Activated T-cell treated with anti-CD3 and anti-CD28 coated beads, Interleukin-2, amount 50 U/mL, for 4 hours (primary cell): ENCODE results near the gene MED27. TPM values are rescaled to one million over a fixed set of nuclear protein-coding genes. Genes with fewer than 3 reads are reported as not detected.

Experiments used
- total RNA-seq, 3 donors: library from RNA; stranded (reverse); gene quantifications; one replicate each; pipeline ENCODE4 v1.2.1, GENCODE V29; 2021

Gene MED27
- total RNA-seq, 3 donors from 2014 or later, result 43.6 to 47.8 (median 46.1) TPM

Other genes with a start within 250 kb of the MED27 start
- 1 to 10 TPM in 1 of 3 donors, under 1 TPM in 2; 0.91 to 1.4 (median 0.95) TPM for gene NTNG2, start 82.2 kb upstream of the MED27 start, total RNA-seq